IMR-90 (cell line): ENCODE data around the gene ZNF217. TPM values are rescaled to one million over a fixed set of nuclear protein-coding genes. Genes with fewer than 3 reads are reported as not detected.

Experiments used
- ATAC-seq: fragments of 200-7000 bp; cut with Tn5 transposase; 2 replicates; pipeline ENCODE4 v1.9.1; 2020; ENCODE audit warnings: low read depth, mild to moderate bottlenecking, moderate library complexity
- BruUV-seq: library from RNA; stranded (reverse); fragments of 400-500 nt; replicated peaks from 2 replicates; lab custom pipeline; 2021; lab: Mats Ljungman, UMichigan
- CTCF ChIA-PET: fragments of 300-600 bp; formaldehyde crosslinking; extraction: SDS; loops from one replicate; lab custom pipeline; 2021; ENCODE audit warnings: antibody characterized with exemption; lab: Yijun Ruan, JAX
- POLR2A ChIA-PET: fragments of 300-600 bp; sonication (Branson Sonifier 250); formaldehyde crosslinking; loops from one replicate; lab custom pipeline; 2022; ENCODE audit warnings: antibody characterized with exemption; ENCODE audit not compliant: unreplicated experiment; lab: Charles Lee
- DNase-seq: peaks from one replicate; pipeline ENCODE4 v3.0.0; 2013
- H2AFZ ChIP-seq: replicated peaks from 2 replicates; pipeline ENCODE3; 2013; ENCODE audit warnings: low read length, mild to moderate bottlenecking; ENCODE audit not compliant: poor library complexity
- H2AK5ac ChIP-seq: 2 replicates; pipeline ENCODE4 v1.6.1; 2013; ENCODE audit warnings: low read depth, low read length, inconsistent platforms
- H2AK9ac ChIP-seq: replicated peaks from 2 replicates; pipeline ENCODE3; 2013; ENCODE audit warnings: mild to moderate bottlenecking, low read depth, low read length, moderate library complexity; ENCODE audit not compliant: poor library complexity
- H2BK120ac ChIP-seq: 2 replicates; pipeline ENCODE4 v1.6.1; 2013; ENCODE audit warnings: low read depth, low read length, inconsistent platforms
- H2BK15ac ChIP-seq: 3 replicates; pipeline ENCODE4 v1.6.1; 2013; ENCODE audit warnings: low read depth, low read length, inconsistent platforms
- H2BK20ac ChIP-seq: 2 replicates; pipeline ENCODE4 v1.6.1; 2013; ENCODE audit warnings: low read depth, mild to moderate bottlenecking, inconsistent platforms, low read length, moderate library complexity
- H2BK5ac ChIP-seq: 2 replicates; pipeline ENCODE4 v1.6.1; 2013; ENCODE audit warnings: mild to moderate bottlenecking, low read depth, low read length, inconsistent platforms; ENCODE audit not compliant: poor library complexity, severe bottlenecking
- H3K14ac ChIP-seq: replicated peaks from 2 replicates; pipeline ENCODE4 v1.6.1; 2013; ENCODE audit warnings: low read depth, low read length, inconsistent platforms
- H3K18ac ChIP-seq: 2 replicates; pipeline ENCODE4 v1.6.1; 2013; ENCODE audit warnings: low read depth, low read length, control low read depth
- H3K23ac ChIP-seq: 2 replicates; pipeline ENCODE4 v1.6.1; 2013; ENCODE audit warnings: low read depth, low read length, inconsistent platforms
- H3K27ac ChIP-seq: 2 replicates; pipeline ENCODE4 v1.5.1; 2013; ENCODE audit warnings: mild to moderate bottlenecking, control low read depth, low read length; ENCODE audit not compliant: insufficient read depth
- H3K27me3 ChIP-seq: 2 replicates; pipeline ENCODE4 v1.6.1; 2013; ENCODE audit warnings: low read length; ENCODE audit not compliant: control insufficient read depth, insufficient read depth
- H3K36me3 ChIP-seq: 2 replicates; pipeline ENCODE4 v1.6.1; 2013; ENCODE audit warnings: low read length, mixed read lengths; ENCODE audit not compliant: control insufficient read depth, insufficient read depth
- H3K4ac ChIP-seq: 2 replicates; pipeline ENCODE4 v1.6.1; 2013; ENCODE audit warnings: low read depth, low read length, inconsistent platforms
- H3K4me1 ChIP-seq: 2 replicates; pipeline ENCODE4 v1.6.1; 2013; ENCODE audit warnings: low read length, mixed read lengths; ENCODE audit not compliant: control insufficient read depth, insufficient read depth
- H3K4me2 ChIP-seq: 2 replicates; pipeline ENCODE4 v1.6.1; 2013; ENCODE audit warnings: low read depth, mild to moderate bottlenecking, control low read depth, low read length, moderate library complexity
- H3K4me3 ChIP-seq: 2 replicates; pipeline ENCODE4 v1.5.1; 2013; ENCODE audit warnings: low read depth, mild to moderate bottlenecking, control low read depth, low read length, moderate library complexity; ENCODE audit not compliant: insufficient read depth
- H3K56ac ChIP-seq: 2 replicates; pipeline ENCODE4 v1.6.1; 2013; ENCODE audit warnings: low read length, inconsistent platforms; ENCODE audit not compliant: insufficient read depth; ENCODE audit errors: extremely low read depth
- H3K79me1 ChIP-seq, 2 experiments: 2 replicates each; pipeline ENCODE4 v1.6.1; 2013; ENCODE audit warnings: low read length in 2 of 2, inconsistent platforms in 1 of 2, low read depth in 1 of 2
- H3K9ac ChIP-seq: 2 replicates; pipeline ENCODE4 v1.6.1; 2013; ENCODE audit warnings: low read depth, low read length, control low read depth
- H3K9me1 ChIP-seq: 2 replicates; pipeline ENCODE4 v1.6.1; 2013; ENCODE audit warnings: low read length, inconsistent platforms; ENCODE audit not compliant: insufficient read depth
- H3K9me3 ChIP-seq: 2 replicates; pipeline ENCODE4 v1.6.1; 2013; ENCODE audit warnings: low read length; ENCODE audit not compliant: control insufficient read depth, insufficient read depth
- H4K20me1 ChIP-seq: 2 replicates; pipeline ENCODE4 v1.6.1; 2013; ENCODE audit warnings: low read length, inconsistent platforms; ENCODE audit not compliant: insufficient read depth
- H4K5ac ChIP-seq: 2 replicates; pipeline ENCODE4 v1.6.1; 2013; ENCODE audit warnings: mild to moderate bottlenecking, low read depth, low read length, control low read depth
- H4K8ac ChIP-seq, 2 experiments: 2 replicates each; pipeline ENCODE4 v1.6.1; 2013; ENCODE audit warnings: low read depth in 2 of 2, low read length in 2 of 2, control low read depth in 1 of 2, inconsistent platforms in 1 of 2
- H4K91ac ChIP-seq: 2 replicates; pipeline ENCODE4 v1.6.1; 2013; ENCODE audit warnings: low read depth, low read length, inconsistent platforms; ENCODE audit not compliant: insufficient read depth
- CHD1 ChIP-seq: IDR thresholded peaks from 2 replicates; pipeline ENCODE4 v1.6.1; 2012; ENCODE audit warnings: low read depth, low read length, improper control_type of control experiment
- MAFK ChIP-seq: IDR thresholded peaks from 2 replicates; pipeline ENCODE4 v1.6.1; 2012; ENCODE audit warnings: low read depth, low read length, improper control_type of control experiment
- MXI1 ChIP-seq: IDR thresholded peaks from 2 replicates; pipeline ENCODE4 v1.6.1; 2012; ENCODE audit warnings: low read depth, mild to moderate bottlenecking, low read length, moderate library complexity, borderline replicate concordance
- NFE2L2 ChIP-seq: fragments of 150-350 bp; IDR thresholded peaks from 2 replicates; pipeline ENCODE4 v1.6.1; 2016; ENCODE audit warnings: low read depth, mild to moderate bottlenecking, low read length
- RAD21 ChIP-seq: IDR thresholded peaks from 2 replicates; pipeline ENCODE4 v1.6.1; 2012; ENCODE audit warnings: low read length, improper control_type of control experiment
- RFX5 ChIP-seq: IDR thresholded peaks from 2 replicates; pipeline ENCODE4 v1.8.0; 2012; ENCODE audit warnings: low read depth, mild to moderate bottlenecking, low read length, moderate library complexity
- WGBS, 2 experiments: methylation state at CpG; one replicate each; pipeline versions ENCODE4 v1.1.5 to v1.1.7; 2013; ENCODE audit warnings: missing lambda C conversion rate in 2 of 2; ENCODE audit not compliant: insufficient read length in 1 of 2; ENCODE audit errors: extremely low coverage in 2 of 2; 5-methylcytosine and 5-hydroxymethylcytosine counted together
- dilution Hi-C: fragments of 300-500 bp; cut with HindIII; formaldehyde crosslinking; loops from one replicate; pipeline ENCODE4 v1.14.3; 2018; ENCODE audit warnings: low sequenced_read_pairs; ENCODE audit not compliant: unreplicated experiment
- in situ Hi-C: fragments of 300-500 bp; cut with MboI; formaldehyde crosslinking; loops from 3 replicates; pipeline ENCODE4 v1.14.3; 2019; ENCODE audit warnings: low sequenced_read_pairs, inconsistent platforms, mixed read lengths
- intact Hi-C: fragments of 100-400 bp; cut with micrococcal nuclease; formaldehyde crosslinking; loops from 2 replicates; pipeline ENCODE4 v1.10.0; 2022
- polyA plus RNA-seq, 3 experiments: library from polyadenylated mRNA; depleted of rRNA; stranded (reverse); fragments of >200 nt; gene quantifications; 2 replicates each; pipeline ENCODE4 v1.2.3, GENCODE V29; 2012; ENCODE audit warnings: low replicate concordance in 1 of 3
- total RNA-seq: library from RNA; depleted of rRNA; stranded (reverse); fragments of >200 nt; gene quantifications from 2 replicates; pipeline ENCODE4 v1.2.3, GENCODE V29; 2012

Gene ZNF217
- total and polyA plus RNA-seq, 2 of the 4 experiments (the other 2 are of a cell fraction), result 9.1 to 27.8 TPM

GRCh38 chr20:53631909-53632662 is 38.4 kb upstream of the ZNF217 start:
- Histone ChIP-seq H2BK15ac (no peak overlapping the region), H3K23ac (no peak overlapping the region), H4K5ac (no peak overlapping the region), H3K9me1 (no peaks in the 10 kb centered on the region; the same call in 1 of the 2 replicates), H3K56ac (no peak overlapping the region), H4K91ac (no peak overlapping the region), H4K20me1 (no peaks in the 10 kb centered on the region), H3K4ac (no peak overlapping the region), H2BK20ac (no peak overlapping the region), H3K9ac (no peak overlapping the region), H3K36me3 (no peaks in the 10 kb centered on the region), H3K9me3 (no peaks in the 10 kb centered on the region), H3K27me3 (no peaks in the 10 kb centered on the region), H3K4me2 (no peak overlapping the region), H3K4me3 (no peak overlapping the region), H3K4me1 (no peaks in the 10 kb centered on the region), H3K14ac (no peak overlapping the region), H2BK5ac (no peak overlapping the region), H3K79me1 (no peaks in the 10 kb centered on the region), H2AK9ac (no peak overlapping the region), H2BK120ac (no peak overlapping the region), H3K27ac (no peak overlapping the region), H2AK5ac (no peak overlapping the region), H4K8ac (no peak overlapping the region), H2AFZ (no peak overlapping the region), H3K18ac (no peak overlapping the region)
- WGBS, 2 experiments, result 83% methylated on average over 8 of the region's 12 CpGs; no CpG with 5 or more reads in 1 of the 2 experiments
- DNase-seq (no peak), ATAC-seq (no peak)
- in situ Hi-C loops, result no loop called here
- TF ChIP-seq CHD1, result no peak
- TF ChIP-seq MXI1, result no peak
- no peak for TF ChIP-seq RAD21
- no peak for TF ChIP-seq RFX5
- no peak for TF ChIP-seq NFE2L2
- TF ChIP-seq MAFK, result no peak
- intact Hi-C loops, result no loop called here
- dilution Hi-C loops, result no loop called here
- BruUV-seq, result no TSS peak
- CTCF ChIA-PET, result no interaction called here
- POLR2A ChIA-PET, result interaction anchor here (0.7 kb wide), 1 partner anchor 8 kb away, joined by 3 read pairs; no protein-coding TSS in a partner anchor
